WERI-Rb-1 (cell line): Measurements from ENCODE around the gene RNF183.

Experiments
- DNase-seq: peaks from one replicate; pipeline ENCODE4 v3.0.0-alpha.2; 2020
- H3K27ac ChIP-seq: fragments of 250-450 bp; sonication (Bioruptor Pico); 2 replicates; pipeline ENCODE4 v1.5.1; 2020; ENCODE audit warnings: mild to moderate bottlenecking, moderate library complexity
- H3K27me3 ChIP-seq: fragments of 250-450 bp; sonication (Bioruptor Pico); 2 replicates; pipeline ENCODE4 v1.5.1; 2021; ENCODE audit warnings: mild to moderate bottlenecking, low read depth, moderate library complexity; ENCODE audit not compliant: insufficient read depth, severe bottlenecking
- H3K36me3 ChIP-seq: fragments of 250-450 bp; sonication (Bioruptor Pico); 2 replicates; pipeline ENCODE4 v1.5.1; 2020; ENCODE audit warnings: mild to moderate bottlenecking, moderate library complexity
- H3K4me3 ChIP-seq: 2 replicates; pipeline ENCODE4 v1.5.1; 2011; ENCODE audit warnings: low read depth, mild to moderate bottlenecking, control low read depth, low read length
- H3K9me3 ChIP-seq: fragments of 250-450 bp; sonication (Bioruptor Pico); 2 replicates; pipeline ENCODE4 v1.5.1; 2021; ENCODE audit warnings: mild to moderate bottlenecking, moderate library complexity; ENCODE audit not compliant: severe bottlenecking
- CTCF ChIP-seq: IDR thresholded peaks from 2 replicates; pipeline ENCODE4 v1.5.1; 2011; ENCODE audit warnings: low read depth, mild to moderate bottlenecking, control low read depth, inconsistent platforms, low read length

Gene RNF183, protein sequence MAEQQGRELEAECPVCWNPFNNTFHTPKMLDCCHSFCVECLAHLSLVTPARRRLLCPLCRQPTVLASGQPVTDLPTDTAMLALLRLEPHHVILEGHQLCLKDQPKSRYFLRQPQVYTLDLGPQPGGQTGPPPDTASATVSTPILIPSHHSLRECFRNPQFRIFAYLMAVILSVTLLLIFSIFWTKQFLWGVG

DNA sequence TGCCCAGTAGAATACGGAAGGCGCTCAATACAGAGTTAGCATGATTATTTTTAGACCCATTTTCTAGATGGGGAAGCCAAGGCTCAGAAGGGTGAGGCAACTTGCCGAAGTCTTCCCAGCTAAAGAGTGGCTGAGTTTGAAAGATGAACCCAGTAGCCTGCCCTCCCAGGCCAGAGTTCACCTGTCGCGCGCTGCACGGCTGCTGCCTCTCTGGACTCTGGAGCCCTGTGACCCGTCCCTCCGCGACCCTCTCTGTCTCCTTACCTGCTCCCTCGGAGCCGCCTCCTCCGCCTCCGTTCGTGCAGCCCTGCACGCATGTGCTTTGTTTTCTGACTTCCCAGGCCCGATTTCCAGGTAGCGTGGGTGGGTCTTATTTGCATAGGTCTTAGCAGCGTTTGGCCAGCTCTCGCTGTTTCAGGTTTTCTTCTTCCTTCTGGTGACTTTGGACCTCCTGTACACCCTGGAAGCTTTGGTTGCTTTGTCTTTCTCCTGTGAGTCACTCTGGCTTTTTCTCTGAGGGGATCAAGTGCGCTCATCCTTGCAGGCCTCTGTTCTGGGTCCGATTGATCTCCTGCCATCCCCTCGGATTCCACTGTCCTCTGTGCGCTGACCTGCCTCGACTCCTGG is at the start of gene RNF183:
TSS of gene RNF183 (minus strand) at position 585 of the 627 bp plus-strand sequence. CDS start 5,192 bp downstream, outside the sequence.
- TF ChIP-seq CTCF = no peak
- no peaks in the 10 kb centered on the region; the same call in 1 of the 2 replicates for H3K36me3 ChIP-seq
- peak; percentile 31 for DNase-seq
- H3K4me3 ChIP-seq = no peak within 1 kb of the TSS
- no peaks in the 10 kb centered on the region for H3K27me3 ChIP-seq
- 0 out of 2 replicates have a peak within 1 kb of the TSS, but pooled peaks have one; percentile 9 for H3K27ac ChIP-seq
- no peaks in the 10 kb centered on the region for H3K9me3 ChIP-seq

DNA sequence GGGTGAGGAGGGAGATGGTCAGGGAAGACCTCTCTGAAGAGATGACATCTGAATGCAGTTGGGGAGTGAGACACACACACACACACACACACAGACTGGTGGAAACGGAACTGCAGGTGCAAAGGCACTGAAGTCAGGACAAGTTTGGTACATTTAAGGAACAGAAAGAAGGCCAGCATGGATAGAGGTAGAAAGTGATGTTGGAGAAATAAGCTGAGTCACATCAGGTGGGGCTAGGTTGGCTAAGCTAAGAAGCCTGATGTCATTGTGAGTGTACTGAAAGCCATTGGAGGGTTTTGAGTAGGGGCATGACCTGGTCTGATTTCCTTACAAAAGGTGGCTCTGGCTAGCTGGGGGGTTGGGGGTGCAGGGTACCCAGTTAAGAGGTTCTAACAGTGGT is 49.2 kb upstream of the RNF183 start:
- Histone ChIP-seq H3K27me3 (no peaks in the 10 kb centered on the region), H3K27ac (no peak overlapping the region), H3K9me3 (no peaks in the 10 kb centered on the region), H3K4me3 (no peak overlapping the region), H3K36me3 (no peaks in the 10 kb centered on the region)
- DNase-seq = no peak
- TF ChIP-seq CTCF = no peak

- H3K27ac ChIP-seq = no peak overlapping the region
- TF ChIP-seq CTCF = no peak
- DNase-seq = no peak
- H3K36me3 ChIP-seq = no peaks in the 10 kb centered on the region
- no peak overlapping the region for H3K4me3 ChIP-seq
- H3K27me3 ChIP-seq = no peaks in the 10 kb centered on the region
- H3K9me3 ChIP-seq = no peaks in the 10 kb centered on the region
Observed at GRCh38 chr9:113352006-113352405, 48.8 kb upstream of the RNF183 start.

GRCh38 chr9:113350937-113351336 is 47.8 kb upstream of the RNF183 start:
- DNase-seq = no peak
- H3K9me3 ChIP-seq = no peaks in the 10 kb centered on the region

DNA sequence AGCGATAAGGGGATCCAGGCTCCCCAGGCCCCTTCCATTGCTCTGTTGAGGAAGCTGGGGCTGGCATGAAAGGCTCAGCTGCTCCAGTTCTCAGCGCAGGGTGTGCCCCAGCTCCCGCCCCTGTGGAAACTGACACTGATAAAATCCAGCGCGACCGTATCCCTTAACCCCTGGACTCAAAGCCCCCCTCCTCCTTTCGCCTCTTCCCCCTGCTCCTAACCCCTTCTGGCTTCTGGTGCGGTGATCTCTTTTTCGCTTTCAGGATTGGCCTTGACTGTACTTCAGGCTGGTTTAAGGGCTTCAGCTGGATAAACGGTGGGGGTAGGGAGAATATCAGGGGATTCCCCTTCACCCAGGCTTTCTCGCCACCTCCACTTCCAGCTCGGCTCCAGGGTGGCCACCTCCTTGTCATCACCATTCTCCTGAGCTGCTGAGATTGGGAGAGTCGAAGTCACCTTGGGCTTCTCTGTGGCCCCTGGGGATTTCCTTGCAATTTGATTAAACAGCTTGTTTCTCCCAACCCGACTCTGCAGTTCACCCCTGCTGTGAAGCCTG is 47.0 kb upstream of the RNF183 start:
- Histone ChIP-seq H3K4me3 (peak overlapping the region; percentile 14), H3K9me3 (no peaks in the 10 kb centered on the region), H3K27ac (peak overlapping the region; percentile 48), H3K27me3 (no peaks in the 10 kb centered on the region), H3K36me3 (no peaks in the 10 kb centered on the region)
- TF ChIP-seq CTCF = no peak
- DNase-seq = peak; percentile 65

More at GRCh38 chr9:113350937-113351336, 47.8 kb upstream of the RNF183 start:
- no peak overlapping the region for H3K4me3 ChIP-seq
- no peaks in the 10 kb centered on the region for H3K36me3 ChIP-seq
- no peak for TF ChIP-seq CTCF
- no peaks in the 10 kb centered on the region for H3K27me3 ChIP-seq
- H3K27ac ChIP-seq = no peak overlapping the region
